Upper lobe of left lung (tissue), 6 donors: ENCODE results near the gene KIF23. TPM values are rescaled to one million over a fixed set of nuclear protein-coding genes. Genes with fewer than 3 reads are reported as not detected.
A peak's percentile ranks its signal among the peaks of the same experiment; 100 is the strongest.

Experiments
- ATAC-seq, 2 donors: fragments of 200-7000 bp; cut with Tn5 transposase; one replicate each; pipeline ENCODE4 v1.9.1; 2022; ENCODE audit warnings: mild to moderate bottlenecking in 2 of 2, moderate library complexity in 2 of 2; ENCODE audit not compliant: low FRiP score in 2 of 2
- DNase-seq, 2 donors: peaks; one replicate each; pipeline ENCODE4 v3.0.0-alpha.2; 2019 to 2020
- H3K27ac ChIP-seq, 4 donors: fragments of 200-600 bp; sonication (generic); one replicate each; pipeline ENCODE4 v1.5.1; 2016 to 2019
- H3K27me3 ChIP-seq, 4 donors: fragments of 200-600 bp; sonication (generic); one replicate each; pipeline ENCODE4 v1.5.1; 2017 to 2019
- H3K36me3 ChIP-seq, 4 donors: fragments of 200-600 bp; sonication (generic); one replicate each; pipeline ENCODE4 v1.5.1; 2016 to 2019
- H3K4me1 ChIP-seq, 4 donors: fragments of 200-600 bp; sonication (generic); one replicate each; pipeline ENCODE4 v1.5.1; 2018 to 2019
- H3K4me3 ChIP-seq, 4 donors: fragments of 200-600 bp; sonication (generic); one replicate each; pipeline ENCODE4 v1.5.1; 2017 to 2019; ENCODE audit warnings: mild to moderate bottlenecking in 2 of 4, moderate library complexity in 1 of 4
- H3K9me3 ChIP-seq, 4 donors: fragments of 200-600 bp; sonication (generic); one replicate each; pipeline ENCODE4 v1.5.1; 2018 to 2019
- EP300 ChIP-seq, 4 donors: sonication (generic); formaldehyde crosslinking; IDR thresholded peaks; one replicate each; pipeline ENCODE4 v1.5.1; 2017; ENCODE audit warnings: antibody characterized with exemption in 4 of 4, control low read depth in 2 of 4
- POLR2A ChIP-seq, 4 donors: fragments of 450-650 bp; IDR thresholded peaks; one replicate each; pipeline ENCODE4 v1.5.1; 2016 to 2017; ENCODE audit warnings: antibody characterized with exemption in 4 of 4, mild to moderate bottlenecking in 2 of 4
- POLR2AphosphoS5 ChIP-seq, 2 donors: sonication (generic); formaldehyde crosslinking; IDR thresholded peaks; one replicate each; pipeline ENCODE4 v1.5.1; 2017; ENCODE audit warnings: antibody characterized with exemption in 2 of 2
- WGBS, 2 donors: methylation state at CpG; one replicate each; pipeline ENCODE4 v1.1.5; 2017 to 2018; 5-methylcytosine and 5-hydroxymethylcytosine counted together
- total RNA-seq, 6 donors: library from RNA; depleted of rRNA in 4 of 6; stranded (reverse); fragments of >200 nt in 4 of 6; gene quantifications; one replicate each; pipeline versions ENCODE4 v1.1.0 to v1.2.1, GENCODE V29; 2016 to 2021
- TF ChIP-seq, protein P1 (sequence below), 6 experiments: fragments of 450-650 bp in 4 of 6; fragments of 200-600 bp in 2 of 6; sonication (generic) in 2 of 6; IDR thresholded peaks; one replicate each; pipeline ENCODE4 v1.5.1; 2016 to 2019; ENCODE audit warnings: antibody characterized with exemption in 6 of 6
- donor health status: DM: no; HTN: no; CAD: no; lungs with moderate emphysema.
- donor health status: DM: no; HTN: yes; CAD: no; lungs with severe emphysema.

KIF23 gene
- total RNA-seq, 6 donors from 2014 or later: 1.0 to 6.7 (median 3.7) TPM

DNA sequence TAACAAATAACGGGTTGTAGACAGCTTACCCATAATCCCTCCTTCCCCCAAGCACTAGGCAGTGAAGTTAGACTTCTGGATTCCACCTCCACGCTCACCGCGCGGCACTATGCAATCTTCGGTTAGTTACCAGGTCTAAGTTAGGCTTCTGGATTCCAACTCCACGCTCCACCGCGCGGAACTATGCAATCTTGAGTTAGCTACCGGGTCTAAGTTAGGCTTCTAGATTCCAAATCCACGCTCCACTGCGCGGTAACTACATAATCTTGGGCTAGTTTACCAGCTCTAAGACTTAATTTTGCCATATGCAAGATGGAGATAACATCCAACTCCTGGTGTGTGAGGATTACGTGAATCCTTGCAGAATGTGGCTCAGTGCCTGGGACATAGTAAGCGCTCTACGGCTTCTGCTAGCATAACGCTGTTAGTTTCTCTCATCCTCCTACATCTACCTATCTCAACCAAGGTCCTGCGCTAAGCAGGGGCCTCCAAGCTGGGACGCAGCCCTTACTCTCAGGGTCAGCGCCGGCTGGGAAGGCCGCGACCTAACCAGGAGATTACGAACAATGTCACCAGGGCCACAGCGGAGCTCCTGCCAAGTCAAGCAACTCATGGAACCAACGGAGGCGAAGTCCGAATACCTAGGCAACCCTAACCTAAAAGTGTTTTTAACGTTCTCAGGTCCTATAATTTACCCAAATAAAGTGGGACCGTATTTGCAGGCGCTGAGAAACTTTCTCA lies 38.0 kb downstream of the KIF23 start:
- DNase-seq (no peak), ATAC-seq (peak; percentile 50 to 64)
- Histone ChIP-seq H3K27me3 (no peaks in the 10 kb centered on the region), H3K36me3 (peaks cover 14 to 31% (median 18%) of the 10 kb centered on the region in 4 donors), H3K4me1 (peaks cover 18 to 35% (median 24%) of the 10 kb centered on the region in 4 donors), H3K9me3 (no peaks in the 10 kb centered on the region), H3K27ac (peak overlapping the region; percentile 90 to 95 (median 92)), H3K4me3 (peak overlapping the region; percentile 18 to 90 (median 80))
- TF ChIP-seq EP300 (IDR thresholded peaks at IDR 0.05): no peak
- TF ChIP-seq POLR2AphosphoS5 (IDR thresholded peaks at IDR 0.05): no peak
- TF ChIP-seq, protein P1, sequence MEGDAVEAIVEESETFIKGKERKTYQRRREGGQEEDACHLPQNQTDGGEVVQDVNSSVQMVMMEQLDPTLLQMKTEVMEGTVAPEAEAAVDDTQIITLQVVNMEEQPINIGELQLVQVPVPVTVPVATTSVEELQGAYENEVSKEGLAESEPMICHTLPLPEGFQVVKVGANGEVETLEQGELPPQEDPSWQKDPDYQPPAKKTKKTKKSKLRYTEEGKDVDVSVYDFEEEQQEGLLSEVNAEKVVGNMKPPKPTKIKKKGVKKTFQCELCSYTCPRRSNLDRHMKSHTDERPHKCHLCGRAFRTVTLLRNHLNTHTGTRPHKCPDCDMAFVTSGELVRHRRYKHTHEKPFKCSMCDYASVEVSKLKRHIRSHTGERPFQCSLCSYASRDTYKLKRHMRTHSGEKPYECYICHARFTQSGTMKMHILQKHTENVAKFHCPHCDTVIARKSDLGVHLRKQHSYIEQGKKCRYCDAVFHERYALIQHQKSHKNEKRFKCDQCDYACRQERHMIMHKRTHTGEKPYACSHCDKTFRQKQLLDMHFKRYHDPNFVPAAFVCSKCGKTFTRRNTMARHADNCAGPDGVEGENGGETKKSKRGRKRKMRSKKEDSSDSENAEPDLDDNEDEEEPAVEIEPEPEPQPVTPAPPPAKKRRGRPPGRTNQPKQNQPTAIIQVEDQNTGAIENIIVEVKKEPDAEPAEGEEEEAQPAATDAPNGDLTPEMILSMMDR (IDR thresholded peaks at IDR 0.05): no peak
- TF ChIP-seq POLR2A (IDR thresholded peaks at IDR 0.05): no peak
- WGBS, 2 donors: 23 to 24% methylated on average over 31 to 32 of the region's 32 CpGs

GRCh38 chr15:69452692-69453521 lies 38.8 kb downstream of the KIF23 start, which contains the start of gene RPLP1:
Gene RPLP1 (plus strand): TSS chr15:69452818. CDS start chr15:69452949, 131 bp downstream.
- peaks cover 14 to 37% (median 20%) of the 10 kb centered on the region in 4 donors for H3K36me3 ChIP-seq
- WGBS, 2 donors: 0 to 1% methylated on average over 40 to 45 of the region's 77 CpGs
- no peaks in the 10 kb centered on the region for H3K9me3 ChIP-seq
- H3K4me3 ChIP-seq: peak within 1 kb of the TSS; percentile 74 to 98 (median 88)
- ATAC-seq: peak; percentile 98
- H3K27me3 ChIP-seq: no peaks in the 10 kb centered on the region
- TF ChIP-seq POLR2A (IDR thresholded peaks at IDR 0.05): peak in 3 of 4 donors; percentile 83 to 97 (median 91)
- TF ChIP-seq EP300 (IDR thresholded peaks at IDR 0.05): peak in 1 of 4 donors; percentile 84
- TF ChIP-seq, protein P1 (IDR thresholded peaks at IDR 0.05): no peak
- TF ChIP-seq POLR2AphosphoS5 (IDR thresholded peaks at IDR 0.05): peak; percentile 97 to 100
- peaks cover 18 to 40% (median 24%) of the 10 kb centered on the region in 4 donors for H3K4me1 ChIP-seq
- peak within 1 kb of the TSS; percentile 90 to 95 (median 92) for H3K27ac ChIP-seq
- DNase-seq: peak; percentile 97 to 98

DNA sequence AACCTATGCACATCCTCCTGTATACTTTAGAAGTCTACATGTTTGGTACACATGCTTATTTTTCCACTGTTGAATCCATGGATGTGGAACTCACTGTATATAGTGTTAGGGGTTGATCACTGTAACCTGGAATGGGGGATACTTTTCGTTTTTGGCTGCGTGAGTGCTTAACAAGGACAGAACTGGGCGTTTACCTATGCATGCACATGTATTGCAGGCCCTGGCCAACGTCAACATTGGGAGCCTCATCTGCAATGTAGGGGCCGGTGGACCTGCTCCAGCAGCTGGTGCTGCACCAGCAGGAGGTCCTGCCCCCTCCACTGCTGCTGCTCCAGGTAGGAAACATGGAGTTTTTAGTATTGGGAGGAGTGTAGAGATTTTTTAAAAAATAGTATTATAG lies 40.8 kb downstream of the KIF23 start:
- Histone ChIP-seq H3K4me3 (peak overlapping the region in 1 of 4 donors; percentile 90), H3K27me3 (no peaks in the 10 kb centered on the region), H3K9me3 (no peaks in the 10 kb centered on the region), H3K36me3 (peaks cover 14 to 37% (median 20%) of the 10 kb centered on the region in 4 donors), H3K27ac (peak overlapping the region in 1 of 4 donors; percentile 95), H3K4me1 (peaks cover 23 to 51% (median 27%) of the 10 kb centered on the region in 4 donors)
- no peak for ATAC-seq
- WGBS, 2 donors: 38 to 59% methylated on average over 5 of the region's 5 CpGs
- no peak for DNase-seq
- TF ChIP-seq POLR2AphosphoS5 (IDR thresholded peaks at IDR 0.05) (no peak), EP300 (IDR thresholded peaks at IDR 0.05) (no peak), POLR2A (IDR thresholded peaks at IDR 0.05) (no peak)
- TF ChIP-seq, protein P1 (IDR thresholded peaks at IDR 0.05): no peak

GRCh38 chr15:69456208-69457166 lies 42.3 kb downstream of the KIF23 start:
- Histone ChIP-seq H3K4me1 (peaks cover 24 to 54% (median 29%) of the 10 kb centered on the region in 4 donors), H3K36me3 (peaks cover 14 to 37% (median 20%) of the 10 kb centered on the region in 4 donors), H3K9me3 (no peaks in the 10 kb centered on the region), H3K4me3 (no peak overlapping the region), H3K27me3 (no peaks in the 10 kb centered on the region), H3K27ac (no peak overlapping the region)
- TF ChIP-seq POLR2A (IDR thresholded peaks at IDR 0.05) (no peak), EP300 (IDR thresholded peaks at IDR 0.05) (no peak), POLR2AphosphoS5 (IDR thresholded peaks at IDR 0.05) (no peak)
- ATAC-seq (no peak), DNase-seq (no peak)
- 89% methylated on average over 13 of the region's 13 CpGs for WGBS, 2 donors
